Keratinocyte (primary cell): Measurements from ENCODE around the gene SYCP1.

Experiments
- CTCF ChIP-seq, 3 experiments: IDR thresholded peaks in 1 of 3; conservative IDR thresholded peaks in 1 of 3; optimal IDR thresholded peaks in 1 of 3; 2 replicates in 2 of 3; 3 replicates in 1 of 3; pipeline versions ENCODE3 to v1.5.1; 2011; ENCODE audit warnings: low read length in 3 of 3, mild to moderate bottlenecking in 3 of 3, moderate library complexity in 2 of 3, control low read depth in 1 of 3, inconsistent platforms in 1 of 3; ENCODE audit not compliant: insufficient read depth in 2 of 3; ENCODE audit errors: extremely low read depth in 1 of 3
- EZH2 ChIP-seq: IDR thresholded peaks from one replicate; pipeline ENCODE4 v1.6.1; 2012; ENCODE audit warnings: inconsistent platforms, mild to moderate bottlenecking, low read length, moderate library complexity

- TF ChIP-seq CTCF (optimal IDR thresholded peaks at IDR 0.05 in 1 of 3, IDR thresholded peaks at IDR 0.05 in 1 of 3, conservative IDR thresholded peaks at IDR 0.05 in 1 of 3; ENCODE audit: extremely low read depth in 1 of 3, insufficient read depth in 2 of 3, low read length in 3 of 3) = no peak
- no peak for TF ChIP-seq EZH2
Observed at GRCh38 chr1:114892194-114892918, 37.7 kb downstream of the SYCP1 start.
